Measurements from ENCODE around the gene CTNNBL1.

Gene CTNNBL1

GRCh38 chr20:37904845-37905373, 211.1 kb downstream of the CTNNBL1 start:
- intact Hi-C loops (cut with DNase I; ENCODE audit: low total_unique reads) = no loop called here
- peaks cover 0 to 99% of the 10 kb centered on the region in 2 donors for H3K27me3 ChIP-seq
- H3K4me3 ChIP-seq = no peak overlapping the region
- peaks cover 0 to 19% (median 13%) of the 10 kb centered on the region in 4 donors for H3K4me1 ChIP-seq
- TF ChIP-seq, protein P1, sequence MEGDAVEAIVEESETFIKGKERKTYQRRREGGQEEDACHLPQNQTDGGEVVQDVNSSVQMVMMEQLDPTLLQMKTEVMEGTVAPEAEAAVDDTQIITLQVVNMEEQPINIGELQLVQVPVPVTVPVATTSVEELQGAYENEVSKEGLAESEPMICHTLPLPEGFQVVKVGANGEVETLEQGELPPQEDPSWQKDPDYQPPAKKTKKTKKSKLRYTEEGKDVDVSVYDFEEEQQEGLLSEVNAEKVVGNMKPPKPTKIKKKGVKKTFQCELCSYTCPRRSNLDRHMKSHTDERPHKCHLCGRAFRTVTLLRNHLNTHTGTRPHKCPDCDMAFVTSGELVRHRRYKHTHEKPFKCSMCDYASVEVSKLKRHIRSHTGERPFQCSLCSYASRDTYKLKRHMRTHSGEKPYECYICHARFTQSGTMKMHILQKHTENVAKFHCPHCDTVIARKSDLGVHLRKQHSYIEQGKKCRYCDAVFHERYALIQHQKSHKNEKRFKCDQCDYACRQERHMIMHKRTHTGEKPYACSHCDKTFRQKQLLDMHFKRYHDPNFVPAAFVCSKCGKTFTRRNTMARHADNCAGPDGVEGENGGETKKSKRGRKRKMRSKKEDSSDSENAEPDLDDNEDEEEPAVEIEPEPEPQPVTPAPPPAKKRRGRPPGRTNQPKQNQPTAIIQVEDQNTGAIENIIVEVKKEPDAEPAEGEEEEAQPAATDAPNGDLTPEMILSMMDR (IDR thresholded peaks at IDR 0.05) = no peak
- DNase-seq = no peak
- H3K36me3 ChIP-seq = no peaks in the 10 kb centered on the region
- no peak overlapping the region for H3K27ac ChIP-seq
- no peaks in the 10 kb centered on the region for H3K9me3 ChIP-seq

DNA sequence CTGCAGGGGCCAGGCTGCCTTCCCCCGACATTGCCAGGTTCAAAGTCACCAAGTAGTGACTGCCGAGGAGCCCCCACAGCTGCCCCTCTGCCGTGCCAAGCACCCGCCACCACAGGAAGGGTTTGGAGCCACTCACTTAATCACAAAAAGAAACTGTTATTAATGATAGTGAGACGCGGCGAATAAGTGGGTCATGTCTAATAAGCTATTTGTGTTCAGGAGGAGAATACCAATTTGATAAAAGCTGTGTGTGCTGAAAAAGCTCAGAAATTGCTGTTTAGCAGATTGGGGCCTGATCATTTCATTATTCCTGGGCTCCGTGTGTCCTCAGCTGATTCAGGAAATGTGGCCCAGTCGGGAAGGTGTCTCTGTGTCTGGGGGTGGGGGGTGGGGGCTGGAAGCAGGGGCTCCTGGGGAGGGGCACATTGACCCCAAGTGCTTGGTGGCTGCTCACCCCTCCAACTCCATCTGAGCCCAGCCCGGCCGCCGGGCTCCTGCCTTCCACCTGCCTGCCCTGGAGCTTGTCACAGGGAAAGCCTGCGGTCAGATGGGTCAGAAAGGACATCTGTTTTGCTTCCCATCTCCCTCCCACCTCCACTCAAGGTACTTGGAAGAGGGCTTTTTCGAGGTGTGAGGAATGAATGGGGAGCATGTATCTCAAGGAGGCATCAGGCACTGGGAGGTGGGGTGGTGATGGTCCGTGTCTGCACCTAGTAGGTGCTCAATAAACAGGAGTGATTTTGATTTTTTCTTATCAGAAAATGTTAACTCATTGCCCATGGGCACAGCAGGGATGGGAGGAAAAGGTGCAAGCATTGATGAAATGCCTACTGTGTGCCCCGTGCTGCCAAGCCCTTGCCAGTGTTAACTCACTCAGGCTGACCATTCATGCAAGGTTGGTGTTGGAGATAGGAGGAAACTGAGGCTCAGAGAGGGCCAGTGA, 212.1 kb downstream of the CTNNBL1 start:
- TF ChIP-seq, protein P1 (IDR thresholded peaks at IDR 0.05) = no peak
- H3K4me1 ChIP-seq = peaks cover 0 to 19% (median 13%) of the 10 kb centered on the region in 4 donors
- H3K9me3 ChIP-seq = no peaks in the 10 kb centered on the region
- intact Hi-C loops (cut with DNase I; ENCODE audit: low total_unique reads) = no loop called here
- no peak overlapping the region for H3K4me3 ChIP-seq
- H3K36me3 ChIP-seq = no peaks in the 10 kb centered on the region
- peaks cover 0 to 98% of the 10 kb centered on the region in 2 donors for H3K27me3 ChIP-seq
- DNase-seq = no peak
- no peak overlapping the region for H3K27ac ChIP-seq

DNA sequence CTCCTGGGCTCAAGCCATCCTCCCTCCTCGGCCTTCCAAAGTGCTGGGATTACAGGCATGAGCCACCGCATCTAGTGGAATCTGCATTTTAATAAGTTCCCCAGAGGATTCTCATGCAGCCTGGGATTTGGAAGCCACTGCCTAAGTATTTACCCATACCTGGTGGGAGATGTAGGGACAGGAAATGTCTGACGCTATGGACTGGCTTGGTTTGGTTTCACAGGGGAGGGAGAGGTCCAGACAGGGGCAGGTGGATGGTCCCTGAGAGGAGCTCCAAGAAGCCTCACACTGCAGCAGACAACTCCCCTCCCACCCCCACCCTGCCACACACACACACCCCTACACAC, 213.5 kb downstream of the CTNNBL1 start:
- Histone ChIP-seq H3K27me3 (peaks cover 0 to 97% of the 10 kb centered on the region in 2 donors), H3K4me1 (peaks cover 0 to 22% (median 12%) of the 10 kb centered on the region in 4 donors), H3K4me3 (no peak overlapping the region), H3K9me3 (no peaks in the 10 kb centered on the region), H3K27ac (no peak overlapping the region), H3K36me3 (no peaks in the 10 kb centered on the region)
- TF ChIP-seq, protein P1 (IDR thresholded peaks at IDR 0.05) = no peak
- intact Hi-C loops (cut with DNase I; ENCODE audit: low total_unique reads) = no loop called here
- DNase-seq = no peak

DNA sequence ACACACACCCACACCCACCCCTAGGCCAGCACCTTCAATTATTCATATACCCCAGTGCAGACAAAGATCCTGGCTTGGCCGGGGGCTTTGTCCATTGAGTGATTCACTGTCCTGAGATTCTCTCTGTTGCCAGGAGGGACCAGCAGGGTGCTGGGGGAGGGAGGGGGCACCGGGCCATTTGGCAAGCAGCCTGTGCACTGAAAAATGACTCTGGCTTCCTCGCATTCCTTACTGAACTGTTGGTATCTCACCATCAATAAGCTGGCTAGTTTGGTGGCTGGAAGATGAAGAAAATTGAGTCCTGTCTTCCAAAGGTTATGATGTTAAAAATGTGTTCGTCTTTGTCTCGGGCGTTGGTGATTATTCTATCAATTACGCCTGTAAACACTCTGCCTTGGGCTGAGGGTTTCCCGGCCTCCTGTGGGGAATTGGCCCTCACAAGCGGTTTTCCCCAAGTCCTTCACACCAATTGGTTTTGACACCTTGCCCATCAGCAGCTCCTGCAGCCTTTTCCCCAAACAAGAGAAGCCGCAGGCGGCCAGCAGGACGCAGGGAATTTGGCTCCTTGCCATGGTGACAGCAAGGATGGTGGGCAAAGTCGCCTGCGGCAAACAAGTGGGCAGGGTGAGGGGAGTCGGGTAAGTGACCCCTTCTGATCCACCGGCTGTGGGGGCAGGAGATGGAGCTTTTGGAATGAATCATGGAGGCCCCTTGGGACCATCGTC, 214.0 kb downstream of the CTNNBL1 start:
- TF ChIP-seq, protein P1 (IDR thresholded peaks at IDR 0.05) = no peak
- H3K36me3 ChIP-seq = no peaks in the 10 kb centered on the region
- H3K27me3 ChIP-seq = peaks cover 0 to 97% of the 10 kb centered on the region in 2 donors
- peaks cover 0 to 19% (median 6%) of the 10 kb centered on the region in 4 donors for H3K4me1 ChIP-seq
- no peaks in the 10 kb centered on the region for H3K9me3 ChIP-seq
- no peak overlapping the region for H3K4me3 ChIP-seq
- no peak for DNase-seq
- no peak overlapping the region for H3K27ac ChIP-seq
- intact Hi-C loops (cut with DNase I; ENCODE audit: low total_unique reads) = no loop called here

DNA sequence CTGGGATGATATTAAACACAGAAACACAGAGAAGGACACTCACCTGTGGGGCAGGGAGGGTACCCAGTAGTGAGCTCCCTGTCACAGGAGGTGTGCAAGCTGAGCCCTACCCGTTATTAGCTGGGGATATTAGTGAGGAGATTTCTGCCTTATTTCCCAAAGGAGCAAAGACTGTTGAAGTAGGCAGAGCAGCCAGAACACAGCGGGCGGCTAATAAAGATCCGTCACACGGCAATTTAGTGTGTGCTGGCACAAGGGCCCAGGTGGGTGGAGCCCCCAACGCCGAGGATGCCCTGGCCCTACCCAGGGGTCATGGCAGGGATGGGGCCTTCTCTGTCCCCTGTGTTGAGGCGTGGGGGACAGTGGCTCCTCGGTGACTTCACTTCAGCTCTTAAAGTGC, 217.4 kb downstream of the CTNNBL1 start:
- TF ChIP-seq, protein P1 (IDR thresholded peaks at IDR 0.05) = no peak
- no peaks in the 10 kb centered on the region for H3K9me3 ChIP-seq
- H3K4me1 ChIP-seq = peaks cover 0 to 29% (median 10%) of the 10 kb centered on the region in 4 donors
- H3K27me3 ChIP-seq = peaks cover 0 to 97% of the 10 kb centered on the region in 2 donors
- no peaks in the 10 kb centered on the region for H3K36me3 ChIP-seq
- no peak for DNase-seq
- H3K27ac ChIP-seq = no peak overlapping the region
- no peak overlapping the region for H3K4me3 ChIP-seq
- intact Hi-C loops (cut with DNase I; ENCODE audit: low total_unique reads) = no loop called here
